VCaP (cell line): ENCODE measurements around the gene SLC18A2.
"Not testable (repeated sequence)": the region's sequence is repeated elsewhere in the genome, so short reads cannot be mapped to it uniquely, and the experiment has no call there.

ENCODE experiments used
- H3K27ac ChIP-seq: fragments of 450-650 bp; 2 replicates; pipeline ENCODE4 v1.5.1; 2017
- TF ChIP-seq, protein P1 (sequence below): fragments of 450-650 bp; conservative IDR thresholded peaks from 2 replicates; pipeline ENCODE4 v1.5.1; 2017; ENCODE audit warnings: mild to moderate bottlenecking, moderate library complexity

Gene SLC18A2

DNA sequence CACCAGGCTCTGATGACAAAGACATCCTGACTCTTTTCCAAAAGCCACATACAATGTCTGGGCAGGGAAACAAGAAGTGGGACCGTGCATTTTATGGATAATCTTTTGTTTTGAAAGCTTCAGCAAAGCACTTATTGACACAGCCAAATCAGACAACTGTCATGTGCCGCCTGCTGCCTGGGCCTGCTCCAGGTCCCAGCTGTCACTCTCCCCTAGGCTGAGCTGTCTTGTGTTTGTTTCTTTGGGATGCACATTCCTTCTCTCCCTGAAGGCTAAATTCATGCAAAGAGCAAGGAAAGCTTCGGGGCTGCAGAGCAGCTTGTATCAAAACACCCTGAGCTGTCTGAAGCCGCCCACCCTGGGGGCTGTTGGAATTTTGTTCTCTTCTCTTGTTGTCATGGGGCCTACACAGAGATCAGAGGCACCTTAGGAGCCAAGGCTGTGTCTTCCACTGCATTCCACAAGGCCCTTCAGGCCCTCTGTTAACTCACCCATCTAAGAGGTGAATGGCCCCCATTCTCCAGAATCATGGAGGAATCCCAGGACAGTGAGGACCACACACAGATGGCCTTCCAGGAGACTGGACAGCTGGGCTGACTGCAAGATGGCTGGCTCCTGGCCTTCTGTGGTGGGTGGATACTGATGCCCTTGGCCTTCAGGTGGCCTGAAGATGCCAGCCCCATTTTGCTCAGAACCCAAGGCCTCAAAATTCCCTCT lies 17.8 kb upstream of the SLC18A2 start:
- TF ChIP-seq, protein P1, sequence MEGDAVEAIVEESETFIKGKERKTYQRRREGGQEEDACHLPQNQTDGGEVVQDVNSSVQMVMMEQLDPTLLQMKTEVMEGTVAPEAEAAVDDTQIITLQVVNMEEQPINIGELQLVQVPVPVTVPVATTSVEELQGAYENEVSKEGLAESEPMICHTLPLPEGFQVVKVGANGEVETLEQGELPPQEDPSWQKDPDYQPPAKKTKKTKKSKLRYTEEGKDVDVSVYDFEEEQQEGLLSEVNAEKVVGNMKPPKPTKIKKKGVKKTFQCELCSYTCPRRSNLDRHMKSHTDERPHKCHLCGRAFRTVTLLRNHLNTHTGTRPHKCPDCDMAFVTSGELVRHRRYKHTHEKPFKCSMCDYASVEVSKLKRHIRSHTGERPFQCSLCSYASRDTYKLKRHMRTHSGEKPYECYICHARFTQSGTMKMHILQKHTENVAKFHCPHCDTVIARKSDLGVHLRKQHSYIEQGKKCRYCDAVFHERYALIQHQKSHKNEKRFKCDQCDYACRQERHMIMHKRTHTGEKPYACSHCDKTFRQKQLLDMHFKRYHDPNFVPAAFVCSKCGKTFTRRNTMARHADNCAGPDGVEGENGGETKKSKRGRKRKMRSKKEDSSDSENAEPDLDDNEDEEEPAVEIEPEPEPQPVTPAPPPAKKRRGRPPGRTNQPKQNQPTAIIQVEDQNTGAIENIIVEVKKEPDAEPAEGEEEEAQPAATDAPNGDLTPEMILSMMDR, result no peak

DNA sequence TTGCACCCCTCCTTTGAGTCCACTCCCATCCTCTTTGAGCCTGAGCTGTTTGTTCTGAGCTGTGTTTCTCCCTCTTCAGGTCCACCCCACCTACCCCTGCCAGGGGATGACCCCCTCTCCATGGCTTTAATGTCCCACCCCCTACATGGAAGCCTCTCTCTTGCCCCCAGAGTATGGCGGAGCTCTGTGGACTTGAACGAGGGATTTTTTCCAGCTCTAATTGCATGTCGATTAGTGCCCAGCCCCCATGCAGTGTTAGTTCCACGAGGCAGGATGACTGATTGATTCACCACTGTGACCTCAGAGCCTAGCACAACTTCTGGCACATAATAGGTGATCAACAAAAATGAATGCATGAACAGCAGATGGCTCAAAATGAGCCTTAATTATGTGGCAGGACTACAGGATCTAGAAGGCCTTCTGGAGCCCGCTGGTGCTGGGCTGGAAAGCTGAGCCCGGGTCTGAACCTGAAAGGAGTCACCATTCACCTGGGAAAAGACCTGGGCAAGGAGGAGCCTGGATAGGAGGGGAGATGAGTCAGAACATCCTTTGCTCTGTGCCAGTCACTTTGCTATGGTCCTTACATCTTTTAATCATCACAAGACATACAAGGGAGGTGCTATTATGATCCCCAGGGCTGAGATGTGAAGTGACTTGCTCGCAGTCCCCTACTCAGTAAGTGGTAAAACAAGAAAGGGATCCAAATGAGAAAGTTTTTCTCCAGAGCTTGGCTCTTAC lies 17.1 kb upstream of the SLC18A2 start:
- TF ChIP-seq, protein P1, result no peak
- H3K27ac ChIP-seq, result peak overlapping the region; percentile 52

More for the DNA sequence above, 17.8 kb upstream of the SLC18A2 start:
- H3K27ac ChIP-seq, result peak overlapping the region; percentile 52

DNA sequence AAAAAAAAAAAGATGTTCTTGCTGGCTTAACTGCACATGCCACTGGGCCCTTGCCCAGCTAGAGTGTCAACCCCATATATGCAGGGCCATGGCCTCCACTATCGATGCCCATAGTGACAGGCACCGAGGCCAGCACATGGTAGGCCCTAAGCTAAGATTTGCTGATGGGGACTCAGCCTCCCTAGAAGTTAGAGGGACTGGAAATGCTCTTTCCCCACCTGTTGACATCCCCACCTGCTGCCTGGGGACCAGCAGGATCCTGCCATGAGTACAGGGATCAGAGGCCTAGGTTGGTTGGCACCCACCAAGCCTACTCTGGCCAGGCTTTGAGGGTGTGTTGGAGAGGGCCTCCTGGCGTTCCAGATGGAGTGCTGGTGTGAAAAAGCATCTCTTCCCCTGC lies 16.0 kb upstream of the SLC18A2 start:
- TF ChIP-seq, protein P1, result no peak
- no peak overlapping the region for H3K27ac ChIP-seq

DNA sequence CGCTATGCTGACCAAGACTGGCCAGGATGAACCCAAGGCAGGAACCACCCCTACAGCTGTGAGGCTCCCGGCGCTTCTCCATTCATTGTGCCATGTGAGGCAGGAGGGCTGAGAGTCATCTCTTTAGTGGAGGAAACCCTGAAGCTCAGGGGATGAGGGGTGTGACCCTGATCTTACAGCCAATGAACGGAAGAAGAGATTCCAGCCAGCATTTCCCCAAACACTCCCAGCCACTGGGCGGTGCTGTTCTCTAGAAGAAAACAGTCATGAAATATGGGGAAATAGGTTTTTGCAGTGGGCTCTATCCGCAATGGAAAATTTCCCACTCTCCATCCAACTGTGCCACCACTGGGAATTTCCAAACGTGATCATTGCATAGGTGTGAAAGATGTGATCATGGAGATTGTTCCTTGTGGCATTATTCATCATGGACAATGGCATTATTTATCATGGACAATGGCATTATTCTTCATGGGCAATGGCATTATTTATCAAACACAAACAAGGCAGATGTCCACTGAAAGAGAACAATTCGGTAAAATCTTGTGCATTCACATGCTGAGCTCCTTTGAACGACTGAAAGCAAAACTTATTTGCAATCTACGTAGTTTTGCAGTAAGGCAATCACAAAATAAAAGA lies 14.0 kb upstream of the SLC18A2 start:
- TF ChIP-seq, protein P1, result no peak
- no peak overlapping the region for H3K27ac ChIP-seq

DNA sequence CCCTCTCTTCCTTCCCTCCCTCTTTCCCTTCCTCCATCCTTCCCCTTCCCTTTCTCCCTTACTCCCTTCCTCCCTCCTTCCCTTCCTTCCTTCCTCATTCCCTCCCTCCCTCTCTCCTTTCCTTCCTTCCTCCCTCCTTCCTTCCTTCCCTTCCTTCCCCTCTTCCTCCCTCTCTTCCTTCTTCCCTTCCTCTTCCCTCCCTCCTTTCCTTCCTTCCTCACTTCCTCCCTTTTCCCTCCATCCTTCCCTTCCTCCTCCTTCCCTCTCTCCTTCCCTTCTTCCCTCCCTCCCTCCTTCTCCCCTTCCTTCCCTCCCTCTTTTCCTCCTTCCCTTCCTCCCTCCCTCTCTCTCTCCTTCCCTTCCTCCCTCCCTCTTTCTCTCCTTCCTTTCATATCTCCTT lies 12.7 kb upstream of the SLC18A2 start:
- H3K27ac ChIP-seq, result no peak overlapping the region
- TF ChIP-seq, protein P1, result no peak

DNA sequence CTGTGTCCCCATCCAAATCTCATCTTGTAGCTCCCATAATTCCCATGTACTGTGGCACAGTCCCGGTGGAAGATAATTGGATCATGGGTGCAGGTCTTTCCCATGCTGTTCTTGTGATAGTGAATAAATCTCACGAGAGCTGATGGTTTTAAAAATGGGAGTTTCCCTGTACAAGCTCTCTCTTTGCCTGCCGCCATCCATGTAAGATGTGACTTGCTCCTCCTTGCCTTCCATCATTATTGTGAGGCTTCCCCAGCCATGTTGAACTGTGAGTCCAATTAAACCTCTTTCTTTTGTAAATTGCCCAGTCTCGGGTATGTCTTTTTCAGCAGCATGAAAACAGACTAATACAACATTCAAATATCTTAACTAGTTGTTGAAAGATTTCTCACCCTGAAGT lies 10.8 kb upstream of the SLC18A2 start:
- not testable (repeated sequence) for H3K27ac ChIP-seq

DNA sequence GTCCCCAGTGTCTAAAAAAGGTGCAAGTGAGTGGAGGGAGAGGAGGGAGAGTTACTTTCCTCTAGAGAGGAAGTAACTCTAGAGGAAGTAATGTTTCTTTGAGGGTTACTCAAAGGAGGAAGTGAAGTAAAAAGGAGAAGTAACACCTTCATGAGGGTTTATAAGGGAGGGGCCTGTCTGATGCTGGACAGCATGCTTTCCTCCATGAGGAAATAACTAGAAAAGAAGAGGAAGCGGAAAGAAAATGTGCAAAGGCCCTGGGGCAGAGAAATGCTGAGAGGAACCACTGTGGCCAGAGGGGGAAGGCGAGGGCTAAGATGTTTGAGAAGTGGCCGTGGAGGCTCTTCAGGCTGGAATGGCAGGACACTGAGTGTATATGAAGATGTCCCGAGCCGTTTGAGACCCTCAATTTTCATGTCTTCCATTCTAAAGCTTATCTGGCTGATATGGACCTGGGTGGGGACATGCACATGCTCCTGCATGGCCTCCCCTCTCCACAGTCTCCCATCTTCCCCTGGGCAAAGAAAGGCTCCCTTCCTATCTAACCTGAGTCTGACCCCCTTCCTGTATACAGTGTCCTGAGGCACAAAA lies 3.4 kb upstream of the SLC18A2 start:
- no peak overlapping the region for H3K27ac ChIP-seq
- TF ChIP-seq, protein P1, result no peak
